ENCODE data around the gene NOX5.

GRCh38 chr15:68967948-68968347 is 46.5 kb upstream of the NOX5 start:
- TF ChIP-seq POLR2A (IDR thresholded peaks at IDR 0.05) (no peak), CTCF (IDR thresholded peaks at IDR 0.05) (no peak)

All from body of pancreas (tissue), 4 donors.